ENCODE data around the gene CTNNB1. TPM values are rescaled to one million over a fixed set of nuclear protein-coding genes. Genes with fewer than 3 reads are reported as not detected.

CTNNB1 gene
- total and polyA plus RNA-seq, 2 of the 13 experiments (the other 11 are each of a cell fraction or from before 2014, with no cell fraction given): 398 to 489 TPM

DNA sequence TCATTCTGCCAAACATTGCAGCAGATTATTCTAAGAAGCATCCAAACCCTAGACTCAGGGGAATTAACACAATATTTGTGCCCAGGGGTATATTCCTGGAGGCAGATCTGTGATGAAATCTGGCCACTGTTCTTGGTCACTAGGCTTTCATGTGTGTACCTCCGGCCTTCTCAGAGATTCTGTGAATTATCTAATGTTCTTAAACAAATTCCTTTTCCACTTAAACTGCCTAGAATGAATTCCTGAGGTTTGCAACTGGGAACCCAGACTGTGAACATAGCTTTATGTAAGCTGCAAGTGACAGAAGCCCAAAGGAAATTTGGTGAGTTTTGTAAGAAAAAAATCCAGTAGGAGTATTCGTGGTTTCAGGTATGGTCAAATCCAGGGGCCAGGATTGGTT lies 20.7 kb upstream of the CTNNB1 start:
- no peak overlapping the region for H2AFZ ChIP-seq (ENCODE audit: low read length)
- H3K4me1 ChIP-seq (ENCODE audit: insufficient read depth, low read length): peaks cover 10% of the 10 kb centered on the region
- FAIRE-seq (no peak), ATAC-seq (no peak), DNase-seq (ENCODE audit: low spot score) (no peak)
- no peaks in the 10 kb centered on the region for H3K36me3 ChIP-seq (replicated peaks in 1 of 2; ENCODE audit: control insufficient read depth in 1 of 2, insufficient read depth in 2 of 2, low read length in 2 of 2)
- H4K20me1 ChIP-seq (ENCODE audit: insufficient read depth, low read length): no peaks in the 10 kb centered on the region
- intact Hi-C loops (cut with micrococcal nuclease; ENCODE audit: unreplicated experiment): no loop called here
- BruUV-seq (replicated peaks): no TSS peak
- in situ Hi-C loops (cut with HindIII; ENCODE audit: extremely low pct_ligation_motif_present, low pct_unique_long_range_greater_than_20kb): no loop called here
- peaks cover 0 to 9% of the 10 kb centered on the region in 2 experiments; a peak in 2 of 5 replicates for H3K27me3 ChIP-seq (ENCODE audit: control insufficient read depth in 1 of 2, insufficient read depth in 2 of 2, low read length in 2 of 2)
- no peak overlapping the region for H3K27ac ChIP-seq (ENCODE audit: extremely low read length, insufficient read depth, low read length)
- no peak overlapping the region for H3K4me2 ChIP-seq (ENCODE audit: low read depth, low read length)
- H3K9ac ChIP-seq (ENCODE audit: insufficient read depth, low read depth, low read length): no peak overlapping the region
- ChIA-PET POLR2A (no interaction called here), CTCF (ENCODE audit: low intra/inter-chr PET ratio, low total read pairs) (no interaction called here)
- no peaks in the 10 kb centered on the region for H3K79me2 ChIP-seq (ENCODE audit: insufficient read depth, low read length)
- WGBS (ENCODE audit: low lambda C conversion rate): 19% methylated on average over 2 of the region's 2 CpGs
- no peak overlapping the region for H3K4me3 ChIP-seq (replicated peaks in 1 of 3; ENCODE audit: insufficient read depth in 1 of 3, low read depth in 2 of 3, low read length in 3 of 3)
- no peaks in the 10 kb centered on the region for H3K9me3 ChIP-seq (ENCODE audit: low read length)
- TF ChIP-seq, protein P1, sequence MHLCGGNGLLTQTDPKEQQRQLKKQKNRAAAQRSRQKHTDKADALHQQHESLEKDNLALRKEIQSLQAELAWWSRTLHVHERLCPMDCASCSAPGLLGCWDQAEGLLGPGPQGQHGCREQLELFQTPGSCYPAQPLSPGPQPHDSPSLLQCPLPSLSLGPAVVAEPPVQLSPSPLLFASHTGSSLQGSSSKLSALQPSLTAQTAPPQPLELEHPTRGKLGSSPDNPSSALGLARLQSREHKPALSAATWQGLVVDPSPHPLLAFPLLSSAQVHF (CRISPR knock-in tag; IDR thresholded peaks at IDR 0.05): no peak
- TF ChIP-seq ATF7-NPFF (CRISPR knock-in tag; IDR thresholded peaks at IDR 0.05; ENCODE audit: low read depth): no peak
- no peak for TF ChIP-seq PCBP1 (IDR thresholded peaks at IDR 0.05; ENCODE audit: borderline replicate concordance, low read depth, low read length)
- no peak for TF ChIP-seq HMGA1 (CRISPR knock-in tag; conservative IDR thresholded peaks at IDR 0.05)
- no peak for TF ChIP-seq ZNF451 (CRISPR knock-in tag; IDR thresholded peaks at IDR 0.05)
- TF ChIP-seq NCOA1 (CRISPR knock-in tag; IDR thresholded peaks at IDR 0.05): no peak
- TF ChIP-seq SMYD3 (CRISPR knock-in tag; IDR thresholded peaks at IDR 0.05): no peak
- no peak for TF ChIP-seq NFYB (CRISPR knock-in tag; IDR thresholded peaks at IDR 0.05)
- TF ChIP-seq ZNF354B (CRISPR knock-in tag; IDR thresholded peaks at IDR 0.05): no peak
- TF ChIP-seq RARA (CRISPR knock-in tag; IDR thresholded peaks at IDR 0.05): no peak
- TF ChIP-seq, protein P2, sequence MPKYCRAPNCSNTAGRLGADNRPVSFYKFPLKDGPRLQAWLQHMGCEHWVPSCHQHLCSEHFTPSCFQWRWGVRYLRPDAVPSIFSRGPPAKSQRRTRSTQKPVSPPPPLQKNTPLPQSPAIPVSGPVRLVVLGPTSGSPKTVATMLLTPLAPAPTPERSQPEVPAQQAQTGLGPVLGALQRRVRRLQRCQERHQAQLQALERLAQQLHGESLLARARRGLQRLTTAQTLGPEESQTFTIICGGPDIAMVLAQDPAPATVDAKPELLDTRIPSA (CRISPR knock-in tag; IDR thresholded peaks at IDR 0.05; ENCODE audit: borderline replicate concordance): no peak
- TF ChIP-seq, protein P3, sequence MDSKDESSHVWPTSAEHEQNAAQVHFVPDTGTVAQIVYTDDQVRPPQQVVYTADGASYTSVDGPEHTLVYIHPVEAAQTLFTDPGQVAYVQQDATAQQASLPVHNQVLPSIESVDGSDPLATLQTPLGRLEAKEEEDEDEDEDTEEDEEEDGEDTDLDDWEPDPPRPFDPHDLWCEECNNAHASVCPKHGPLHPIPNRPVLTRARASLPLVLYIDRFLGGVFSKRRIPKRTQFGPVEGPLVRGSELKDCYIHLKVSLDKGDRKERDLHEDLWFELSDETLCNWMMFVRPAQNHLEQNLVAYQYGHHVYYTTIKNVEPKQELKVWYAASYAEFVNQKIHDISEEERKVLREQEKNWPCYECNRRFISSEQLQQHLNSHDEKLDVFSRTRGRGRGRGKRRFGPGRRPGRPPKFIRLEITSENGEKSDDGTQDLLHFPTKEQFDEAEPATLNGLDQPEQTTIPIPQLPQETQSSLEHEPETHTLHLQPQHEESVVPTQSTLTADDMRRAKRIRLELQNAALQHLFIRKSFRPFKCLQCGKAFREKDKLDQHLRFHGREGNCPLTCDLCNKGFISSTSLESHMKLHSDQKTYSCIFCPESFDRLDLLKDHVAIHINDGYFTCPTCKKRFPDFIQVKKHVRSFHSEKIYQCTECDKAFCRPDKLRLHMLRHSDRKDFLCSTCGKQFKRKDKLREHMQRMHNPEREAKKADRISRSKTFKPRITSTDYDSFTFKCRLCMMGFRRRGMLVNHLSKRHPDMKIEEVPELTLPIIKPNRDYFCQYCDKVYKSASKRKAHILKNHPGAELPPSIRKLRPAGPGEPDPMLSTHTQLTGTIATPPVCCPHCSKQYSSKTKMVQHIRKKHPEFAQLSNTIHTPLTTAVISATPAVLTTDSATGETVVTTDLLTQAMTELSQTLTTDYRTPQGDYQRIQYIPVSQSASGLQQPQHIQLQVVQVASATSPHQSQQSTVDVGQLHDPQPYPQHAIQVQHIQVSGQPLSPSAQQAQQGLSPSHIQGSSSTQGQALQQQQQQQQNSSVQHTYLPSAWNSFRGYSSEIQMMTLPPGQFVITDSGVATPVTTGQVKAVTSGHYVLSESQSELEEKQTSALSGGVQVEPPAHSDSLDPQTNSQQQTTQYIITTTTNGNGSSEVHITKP (CRISPR knock-in tag; IDR thresholded peaks at IDR 0.05; ENCODE audit: low read depth): no peak
- no peak for TF ChIP-seq ZNF329 (CRISPR knock-in tag; IDR thresholded peaks at IDR 0.05; ENCODE audit: low read depth)
- no peak for TF ChIP-seq NR2F2 (IDR thresholded peaks at IDR 0.05; ENCODE audit: borderline replicate concordance, low read depth)
- no peak for TF ChIP-seq MAFF (IDR thresholded peaks at IDR 0.05; ENCODE audit: low read depth, low read length)
- TF ChIP-seq, protein P4, sequence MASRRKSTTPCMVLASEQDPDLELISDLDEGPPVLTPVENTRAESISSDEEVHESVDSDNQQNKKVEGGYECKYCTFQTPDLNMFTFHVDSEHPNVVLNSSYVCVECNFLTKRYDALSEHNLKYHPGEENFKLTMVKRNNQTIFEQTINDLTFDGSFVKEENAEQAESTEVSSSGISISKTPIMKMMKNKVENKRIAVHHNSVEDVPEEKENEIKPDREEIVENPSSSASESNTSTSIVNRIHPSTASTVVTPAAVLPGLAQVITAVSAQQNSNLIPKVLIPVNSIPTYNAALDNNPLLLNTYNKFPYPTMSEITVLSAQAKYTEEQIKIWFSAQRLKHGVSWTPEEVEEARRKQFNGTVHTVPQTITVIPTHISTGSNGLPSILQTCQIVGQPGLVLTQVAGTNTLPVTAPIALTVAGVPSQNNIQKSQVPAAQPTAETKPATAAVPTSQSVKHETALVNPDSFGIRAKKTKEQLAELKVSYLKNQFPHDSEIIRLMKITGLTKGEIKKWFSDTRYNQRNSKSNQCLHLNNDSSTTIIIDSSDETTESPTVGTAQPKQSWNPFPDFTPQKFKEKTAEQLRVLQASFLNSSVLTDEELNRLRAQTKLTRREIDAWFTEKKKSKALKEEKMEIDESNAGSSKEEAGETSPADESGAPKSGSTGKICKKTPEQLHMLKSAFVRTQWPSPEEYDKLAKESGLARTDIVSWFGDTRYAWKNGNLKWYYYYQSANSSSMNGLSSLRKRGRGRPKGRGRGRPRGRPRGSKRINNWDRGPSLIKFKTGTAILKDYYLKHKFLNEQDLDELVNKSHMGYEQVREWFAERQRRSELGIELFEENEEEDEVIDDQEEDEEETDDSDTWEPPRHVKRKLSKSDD (CRISPR knock-in tag; IDR thresholded peaks at IDR 0.05; ENCODE audit: low read depth): no peak
- TF ChIP-seq HOXA5 (CRISPR knock-in tag; IDR thresholded peaks at IDR 0.05): no peak
- no peak for TF ChIP-seq ZNF138 (CRISPR knock-in tag; IDR thresholded peaks at IDR 0.05; ENCODE audit: low read depth)
- no peak for TF ChIP-seq NKX3-1 (CRISPR knock-in tag; IDR thresholded peaks at IDR 0.05)

All from HepG2 (cell line).